ENCODE data around the gene POGLUT2.

Gene POGLUT2

DNA sequence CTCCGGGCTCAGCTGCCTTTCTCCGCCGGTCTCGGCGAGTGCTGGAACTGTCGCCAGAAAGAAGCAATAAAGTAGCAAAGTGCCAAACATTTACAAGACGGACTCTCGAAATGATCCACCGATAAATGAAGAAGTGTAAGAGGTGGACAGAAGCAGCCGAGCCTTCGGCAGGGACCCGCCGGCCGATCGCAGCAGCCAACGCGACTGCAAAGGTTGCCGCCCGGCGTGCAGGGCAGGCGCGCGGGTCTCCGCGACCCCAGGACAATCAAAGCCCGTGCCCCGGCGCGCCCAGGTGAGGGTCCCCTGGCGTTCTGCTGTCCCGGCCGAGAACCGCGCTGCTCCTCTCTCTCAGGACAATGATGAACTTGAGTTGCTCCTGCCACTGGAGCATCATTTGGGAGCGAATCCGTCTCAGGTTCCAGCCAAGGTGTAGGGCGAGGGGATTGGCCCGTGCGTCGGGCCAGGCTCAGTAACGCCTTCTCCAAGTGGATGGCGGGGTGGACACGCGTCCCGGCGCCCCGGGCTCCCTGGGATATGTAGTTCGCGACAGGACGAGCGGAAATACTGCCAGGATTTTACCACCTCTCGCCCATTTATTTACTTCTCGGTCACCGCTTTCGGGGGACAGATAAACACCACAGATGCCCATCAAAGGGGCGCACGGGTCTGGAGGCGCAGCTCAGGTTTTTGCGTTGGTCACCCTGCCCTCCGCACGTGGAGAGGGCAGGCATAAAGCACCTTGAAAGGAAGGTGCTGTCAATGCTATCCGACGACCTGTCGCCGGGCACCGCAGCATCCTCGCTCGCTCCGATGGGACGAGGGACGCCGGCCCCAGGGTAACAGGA lies at the start of gene POGLUT2, which contains the start of gene BIVM:
Gene POGLUT2, minus strand, starts transcription at position 396 of the 845 bp plus-strand sequence. Its CDS starts 306 bp downstream, at position 90.
Gene BIVM, plus strand, starts transcription at position 539 of the 845 bp plus-strand sequence. CDS start 8,149 bp downstream, outside the sequence.
- Mint-ChIP-seq H3K4me1 (peaks cover 17% of the 10 kb centered on the region), H3K27me3 (no peaks in the 10 kb centered on the region), H3K27ac (ENCODE audit: low read depth) (peak within 1 kb of the TSS; percentile 77), H3K4me3 (peak within 1 kb of the TSS; percentile 90), H3K36me3 (ENCODE audit: insufficient read depth) (peaks cover 11% of the 10 kb centered on the region), H3K9me3 (no peaks in the 10 kb centered on the region)
- ATAC-seq (replicated peaks; ENCODE audit: extremely low read depth, poor library complexity, severe bottlenecking), result peak; percentile 76
- DNase-seq (ENCODE audit: low spot score in 2 of 2), result peak; percentile 56

DNA sequence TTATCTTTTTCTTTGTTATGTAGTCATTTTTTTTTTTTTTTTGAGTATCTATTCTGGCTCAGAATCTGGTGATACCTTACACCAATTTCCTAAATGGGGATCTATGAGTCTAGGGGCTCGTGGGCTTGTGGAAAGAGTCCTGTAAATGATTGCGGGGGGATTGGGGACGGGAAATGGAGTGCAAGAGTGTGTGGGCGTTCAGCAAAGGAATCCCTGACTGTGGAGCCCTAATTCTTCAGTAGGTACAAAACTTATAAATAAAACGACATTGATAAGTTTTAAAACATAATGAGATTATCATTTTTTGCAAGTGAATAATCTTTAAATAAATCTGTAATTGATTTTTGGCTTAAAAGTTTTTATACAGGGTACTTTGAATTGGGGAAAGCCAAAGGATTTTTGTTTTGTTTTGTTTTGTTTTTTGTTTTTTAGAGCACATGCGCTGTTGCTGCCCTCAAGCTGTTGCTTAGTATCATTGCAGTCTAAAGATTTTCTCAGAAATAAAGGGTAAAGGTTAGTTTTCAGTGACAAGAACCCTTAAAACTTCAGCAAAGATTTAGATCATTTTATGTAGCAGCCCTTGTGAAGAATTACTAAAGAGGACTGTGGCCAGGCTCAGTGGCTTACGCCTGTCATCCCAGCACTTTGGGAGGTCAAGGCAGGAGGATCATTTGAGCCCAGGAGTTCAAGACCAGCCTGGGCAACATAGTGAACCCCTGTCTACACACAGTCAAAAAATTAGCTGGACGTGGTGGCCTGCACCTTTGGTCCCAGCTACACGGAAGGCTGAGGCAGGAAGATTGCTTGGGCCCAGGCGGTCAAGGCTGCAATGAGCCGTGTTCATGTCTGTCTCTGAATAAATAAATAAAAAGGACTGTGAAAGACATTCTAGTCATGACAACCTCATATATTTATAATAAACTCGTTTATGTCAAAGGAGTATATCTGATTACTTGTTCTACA lies 48.8 kb upstream of the POGLUT2 start:
- H3K4me1 Mint-ChIP-seq, result peaks cover 40% of the 10 kb centered on the region
- peak overlapping the region; percentile 87 for H3K4me3 Mint-ChIP-seq
- DNase-seq (ENCODE audit: low spot score in 2 of 2), result no peak
- H3K27ac Mint-ChIP-seq (ENCODE audit: low read depth), result peak overlapping the region; percentile 95
- no peaks in the 10 kb centered on the region for H3K9me3 Mint-ChIP-seq
- no peaks in the 10 kb centered on the region for H3K27me3 Mint-ChIP-seq
- peaks cover 37% of the 10 kb centered on the region for H3K36me3 Mint-ChIP-seq (ENCODE audit: insufficient read depth)
- ATAC-seq (replicated peaks; ENCODE audit: extremely low read depth, poor library complexity, severe bottlenecking), result no peak

DNA sequence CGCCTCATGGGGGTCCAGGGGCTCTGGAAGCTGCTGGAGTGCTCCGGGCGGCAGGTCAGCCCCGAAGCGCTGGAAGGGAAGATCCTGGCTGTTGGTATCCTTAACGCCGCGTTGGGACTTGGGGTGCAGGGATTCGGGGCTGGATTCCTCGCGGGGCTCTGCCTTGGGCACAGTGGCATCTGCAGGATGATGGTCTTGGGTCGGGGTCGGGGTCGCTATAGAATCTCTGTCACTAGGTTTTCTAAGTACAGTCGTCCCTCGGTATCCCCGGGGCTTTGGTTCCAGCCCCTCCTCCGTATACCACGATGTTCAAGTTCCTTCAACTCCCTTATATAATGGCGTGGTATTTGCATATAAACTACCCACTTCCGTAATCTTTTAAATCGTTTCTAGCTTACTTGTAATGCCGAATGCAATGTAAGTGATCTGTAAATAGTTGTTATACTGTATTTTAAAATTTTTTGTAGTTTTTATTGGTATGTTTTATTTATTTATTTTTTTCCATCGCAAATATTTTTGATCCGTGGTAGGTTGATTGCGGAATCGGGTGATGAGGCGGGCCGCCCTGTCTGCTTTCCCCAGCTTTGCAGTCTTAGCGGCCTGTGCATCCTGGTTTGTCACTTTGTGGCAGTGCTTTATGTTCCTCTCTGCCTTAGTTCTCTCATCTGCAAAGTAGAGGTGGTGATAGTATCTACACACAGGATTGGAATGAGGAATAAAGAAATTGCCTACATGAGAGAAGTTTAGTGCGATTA lies 47.7 kb upstream of the POGLUT2 start:
- Mint-ChIP-seq H3K4me3 (peak overlapping the region; percentile 87), H3K36me3 (ENCODE audit: insufficient read depth) (peaks cover 31% of the 10 kb centered on the region), H3K27me3 (no peaks in the 10 kb centered on the region), H3K27ac (ENCODE audit: low read depth) (peak overlapping the region; percentile 95), H3K4me1 (peaks cover 38% of the 10 kb centered on the region), H3K9me3 (no peaks in the 10 kb centered on the region)
- DNase-seq (ENCODE audit: low spot score in 2 of 2) (peak in 1 of 2 donors; percentile 27), ATAC-seq (replicated peaks; ENCODE audit: extremely low read depth, poor library complexity, severe bottlenecking) (peak; percentile 43)

DNA sequence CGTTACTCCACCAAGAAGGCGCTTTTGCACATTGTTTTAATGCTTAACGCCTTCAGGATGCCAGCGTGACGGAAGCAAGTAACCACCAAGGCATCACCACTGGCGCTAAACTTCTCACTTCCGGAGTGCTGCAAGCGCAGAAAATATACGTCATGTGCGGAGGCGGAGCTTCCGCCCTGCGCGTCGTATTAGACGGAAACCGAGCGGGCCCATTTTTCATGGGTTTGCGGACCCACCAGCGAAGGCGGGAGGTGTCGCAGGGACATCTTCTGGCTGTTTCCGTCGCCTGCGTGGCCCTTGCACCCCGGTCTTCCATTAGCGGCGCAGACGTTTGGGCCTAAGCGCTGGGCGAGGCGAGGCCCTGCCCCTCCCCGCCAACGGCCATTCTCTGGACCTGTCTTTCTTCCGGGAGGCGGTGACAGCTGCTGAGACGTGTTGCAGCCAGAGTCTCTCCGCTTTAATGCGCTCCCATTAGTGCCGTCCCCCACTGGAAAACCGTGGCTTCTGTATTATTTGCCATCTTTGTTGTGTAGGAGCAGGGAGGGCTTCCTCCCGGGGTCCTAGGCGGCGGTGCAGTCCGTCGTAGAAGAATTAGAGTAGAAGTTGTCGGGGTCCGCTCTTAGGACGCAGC lies 47.0 kb upstream of the POGLUT2 start, which contains the start of gene ERCC5:
Gene ERCC5, plus strand, starts transcription at position 403 of the 631 bp plus-strand sequence. CDS start 235 bp downstream, outside the sequence.
- peak within 1 kb of the TSS; percentile 95 for H3K27ac Mint-ChIP-seq (ENCODE audit: low read depth)
- ATAC-seq (replicated peaks; ENCODE audit: extremely low read depth, poor library complexity, severe bottlenecking), result peak; percentile 78
- H3K4me3 Mint-ChIP-seq, result peak within 1 kb of the TSS; percentile 87
- H3K27me3 Mint-ChIP-seq, result no peaks in the 10 kb centered on the region
- peaks cover 37% of the 10 kb centered on the region for H3K4me1 Mint-ChIP-seq
- DNase-seq (ENCODE audit: low spot score in 2 of 2), result peak; percentile 97 to 99
- no peaks in the 10 kb centered on the region for H3K9me3 Mint-ChIP-seq
- peaks cover 31% of the 10 kb centered on the region for H3K36me3 Mint-ChIP-seq (ENCODE audit: insufficient read depth)

DNA sequence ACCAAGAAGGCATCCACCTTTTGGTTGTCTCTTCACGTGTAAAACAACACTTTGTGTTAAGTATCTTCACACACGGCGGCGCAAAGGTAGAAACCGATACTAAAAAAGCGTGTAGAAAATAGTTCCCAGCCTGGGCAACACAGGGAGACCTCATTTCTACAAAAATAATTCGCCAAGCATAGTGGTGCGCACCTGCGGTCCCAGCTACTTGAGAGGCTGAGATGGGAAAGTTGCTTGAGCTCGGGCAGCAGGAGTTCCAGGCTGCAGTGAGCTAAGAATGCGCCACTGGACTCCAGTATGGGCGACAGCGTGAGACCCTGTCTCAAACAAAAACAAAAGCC lies 46.5 kb upstream of the POGLUT2 start:
- Mint-ChIP-seq H3K4me1 (peaks cover 32% of the 10 kb centered on the region), H3K9me3 (no peaks in the 10 kb centered on the region), H3K36me3 (ENCODE audit: insufficient read depth) (peaks cover 26% of the 10 kb centered on the region), H3K27me3 (no peaks in the 10 kb centered on the region), H3K4me3 (peak overlapping the region; percentile 87), H3K27ac (ENCODE audit: low read depth) (peak overlapping the region; percentile 95)
- peak; percentile 54 for ATAC-seq (replicated peaks; ENCODE audit: extremely low read depth, poor library complexity, severe bottlenecking)
- DNase-seq (ENCODE audit: low spot score in 2 of 2), result no peak

DNA sequence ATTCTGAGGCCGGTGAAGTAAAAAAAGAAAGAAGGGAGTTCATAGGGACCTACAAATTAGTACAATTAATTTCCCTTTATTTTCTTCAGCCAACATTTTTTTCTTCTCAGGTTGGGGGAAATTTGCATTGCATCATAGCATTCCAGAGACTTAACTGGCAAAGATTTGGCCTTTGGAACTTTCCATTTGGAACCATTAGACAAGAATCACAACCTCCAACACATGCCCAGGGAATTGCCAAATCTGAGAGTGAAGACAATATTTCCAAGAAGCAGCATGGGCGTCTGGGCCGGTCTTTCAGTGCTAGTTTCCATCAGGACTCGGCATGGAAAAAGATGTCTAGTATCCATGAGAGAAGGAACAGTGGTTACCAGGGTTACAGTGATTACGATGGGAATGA lies 40.7 kb upstream of the POGLUT2 start:
- ATAC-seq (replicated peaks; ENCODE audit: extremely low read depth, poor library complexity, severe bottlenecking), result no peak
- H3K4me1 Mint-ChIP-seq, result peaks cover under 1% of the 10 kb centered on the region

DNA sequence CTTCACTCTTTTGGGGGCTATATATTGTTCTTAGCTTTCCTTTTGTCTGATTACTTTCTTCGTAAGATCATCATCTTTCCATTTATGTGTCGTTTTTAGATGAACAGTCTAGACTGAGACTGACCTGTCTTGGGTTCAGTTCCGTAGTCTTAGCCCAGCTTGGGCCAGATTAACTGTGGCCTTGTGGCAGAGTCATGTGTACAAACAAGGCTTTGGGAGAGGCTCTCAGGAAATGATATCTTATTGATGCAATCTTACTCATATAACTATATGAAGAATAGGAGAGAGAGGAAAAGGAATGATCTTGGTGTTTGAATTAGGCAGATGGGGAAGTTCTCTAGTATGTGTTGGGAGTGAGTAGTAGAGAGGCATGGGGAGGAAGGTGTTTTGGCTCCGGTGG lies 40.2 kb upstream of the POGLUT2 start:
- no peaks in the 10 kb centered on the region for H3K27me3 Mint-ChIP-seq
- H3K9me3 Mint-ChIP-seq, result no peaks in the 10 kb centered on the region
- DNase-seq (ENCODE audit: low spot score in 2 of 2) (no peak), ATAC-seq (replicated peaks; ENCODE audit: extremely low read depth, poor library complexity, severe bottlenecking) (no peak)
- no peak overlapping the region for H3K4me3 Mint-ChIP-seq
- no peaks in the 10 kb centered on the region for H3K4me1 Mint-ChIP-seq
- H3K36me3 Mint-ChIP-seq (ENCODE audit: insufficient read depth), result peaks cover 13% of the 10 kb centered on the region
- no peak overlapping the region for H3K27ac Mint-ChIP-seq (ENCODE audit: low read depth)

More for the DNA sequence above, 40.7 kb upstream of the POGLUT2 start:
- Mint-ChIP-seq H3K36me3 (ENCODE audit: insufficient read depth) (peaks cover 13% of the 10 kb centered on the region), H3K27ac (ENCODE audit: low read depth) (no peak overlapping the region), H3K27me3 (no peaks in the 10 kb centered on the region), H3K4me3 (no peak overlapping the region), H3K9me3 (no peaks in the 10 kb centered on the region)
- DNase-seq (ENCODE audit: low spot score in 2 of 2), result no peak

DNA sequence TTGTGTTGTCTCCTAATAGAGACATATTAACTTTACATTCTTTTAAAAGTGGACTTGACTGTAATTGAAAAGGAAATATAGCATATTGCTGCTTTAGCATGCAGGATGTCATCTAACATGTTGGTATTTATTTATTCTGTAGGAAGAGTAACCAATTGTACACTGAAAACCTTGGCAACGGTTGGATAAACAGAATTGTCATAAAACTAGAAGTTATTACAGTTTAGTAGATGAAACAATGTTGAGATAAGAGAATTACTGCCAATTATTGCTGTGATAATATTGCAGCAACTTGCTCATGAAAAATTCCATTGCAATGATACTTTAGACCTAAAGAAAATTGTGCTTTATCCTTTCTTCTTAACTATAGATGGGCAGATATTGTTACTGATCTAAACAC lies 39.5 kb upstream of the POGLUT2 start:
- no peak overlapping the region for H3K4me3 Mint-ChIP-seq
- ATAC-seq (replicated peaks; ENCODE audit: extremely low read depth, poor library complexity, severe bottlenecking) (no peak), DNase-seq (ENCODE audit: low spot score in 2 of 2) (no peak)
- H3K27ac Mint-ChIP-seq (ENCODE audit: low read depth), result no peak overlapping the region
- H3K36me3 Mint-ChIP-seq (ENCODE audit: insufficient read depth), result peaks cover 10% of the 10 kb centered on the region
- H3K27me3 Mint-ChIP-seq, result no peaks in the 10 kb centered on the region
- H3K9me3 Mint-ChIP-seq, result no peaks in the 10 kb centered on the region
- no peaks in the 10 kb centered on the region for H3K4me1 Mint-ChIP-seq

DNA sequence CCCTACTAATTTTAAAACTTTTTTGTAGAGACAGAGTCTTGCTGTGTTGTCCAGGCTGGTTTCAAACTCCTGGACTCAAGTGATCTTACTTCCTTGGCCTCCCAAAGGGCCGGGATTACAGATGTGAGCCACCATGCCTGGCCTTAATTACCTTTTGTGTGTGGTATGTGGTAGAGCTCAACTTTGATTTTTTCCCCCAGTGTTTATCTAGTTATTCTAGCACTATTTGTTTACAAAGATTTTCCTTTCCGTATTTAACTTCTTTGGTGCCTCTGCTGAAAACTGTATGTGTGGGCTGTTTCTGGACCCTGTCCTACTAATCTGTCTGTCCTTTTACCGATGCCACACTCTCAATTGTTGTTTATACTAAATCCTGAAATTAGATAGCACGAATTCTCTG lies 37.7 kb upstream of the POGLUT2 start:
- ATAC-seq (replicated peaks; ENCODE audit: extremely low read depth, poor library complexity, severe bottlenecking) (no peak), DNase-seq (ENCODE audit: low spot score in 2 of 2) (no peak)
- Mint-ChIP-seq H3K27me3 (no peaks in the 10 kb centered on the region), H3K36me3 (ENCODE audit: insufficient read depth) (peaks cover 12% of the 10 kb centered on the region), H3K9me3 (no peaks in the 10 kb centered on the region), H3K4me1 (no peaks in the 10 kb centered on the region), H3K27ac (ENCODE audit: low read depth) (no peak overlapping the region), H3K4me3 (no peak overlapping the region)

DNA sequence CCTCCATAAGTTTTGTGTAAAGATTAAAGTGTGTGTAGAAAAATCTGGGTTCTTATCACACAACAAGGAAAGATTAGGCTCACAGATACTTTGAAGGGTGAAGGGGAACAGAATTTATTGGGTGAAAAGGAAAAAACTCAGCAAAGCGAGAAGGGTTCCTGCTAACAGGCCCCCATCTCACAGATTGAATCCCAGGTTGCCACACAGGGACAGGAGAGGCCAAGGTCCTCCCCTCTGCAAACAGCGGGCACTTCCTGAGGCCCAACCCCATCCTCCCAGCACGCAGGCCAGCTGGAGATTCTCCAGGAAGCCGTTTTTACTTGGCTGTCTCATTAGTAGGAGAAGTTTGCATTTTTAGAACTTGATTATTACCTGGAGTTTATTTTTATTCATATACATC lies 31.9 kb upstream of the POGLUT2 start:
- no peak for DNase-seq (ENCODE audit: low spot score in 2 of 2)
- no peak overlapping the region for H3K27ac Mint-ChIP-seq (ENCODE audit: low read depth)

DNA sequence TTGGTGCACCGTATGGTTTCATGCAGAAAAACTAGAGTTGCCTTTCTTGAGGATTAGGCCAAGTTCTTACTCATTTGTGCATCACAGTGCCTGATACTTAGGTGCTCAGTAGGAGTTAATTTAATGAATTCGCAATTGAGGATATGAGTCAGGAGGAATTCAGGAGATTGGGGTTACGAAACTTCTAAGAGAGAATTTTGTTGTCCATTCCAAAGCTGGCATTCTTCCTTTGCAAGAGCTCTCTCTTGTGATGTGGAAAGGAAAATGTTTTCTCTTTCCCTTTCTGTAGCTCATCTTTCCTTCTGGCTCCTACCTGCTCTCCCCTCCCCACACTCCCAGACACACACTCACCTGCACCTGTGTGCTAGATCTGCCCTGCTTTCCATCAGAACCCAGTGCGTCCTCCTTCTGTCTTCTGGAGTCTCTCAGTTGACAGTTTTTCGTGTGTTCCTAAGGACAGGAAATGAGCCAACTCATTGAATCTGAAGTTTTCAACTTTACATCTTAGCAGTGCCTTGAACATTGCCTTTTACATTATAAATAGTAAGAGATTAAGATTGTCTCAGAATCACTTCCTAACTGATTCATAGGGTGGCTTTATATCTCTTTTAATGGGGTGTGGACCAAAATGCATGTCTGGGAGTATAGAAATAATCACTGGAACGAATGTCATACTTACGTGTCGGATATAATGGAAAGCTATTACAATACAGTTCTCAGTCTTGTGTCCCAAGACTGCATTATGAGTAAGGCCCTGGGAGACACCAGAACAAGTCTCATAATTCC lies 27.3 kb upstream of the POGLUT2 start:
- Mint-ChIP-seq H3K27me3 (no peaks in the 10 kb centered on the region), H3K9me3 (no peaks in the 10 kb centered on the region), H3K27ac (ENCODE audit: low read depth) (no peak overlapping the region), H3K4me3 (no peak overlapping the region), H3K36me3 (ENCODE audit: insufficient read depth) (peaks cover 7% of the 10 kb centered on the region), H3K4me1 (no peaks in the 10 kb centered on the region)
- DNase-seq (ENCODE audit: low spot score in 2 of 2) (no peak), ATAC-seq (replicated peaks; ENCODE audit: extremely low read depth, poor library complexity, severe bottlenecking) (no peak)

More for the DNA sequence above, 31.9 kb upstream of the POGLUT2 start:
- peaks cover 7% of the 10 kb centered on the region for H3K36me3 Mint-ChIP-seq (ENCODE audit: insufficient read depth)
- no peaks in the 10 kb centered on the region for H3K4me1 Mint-ChIP-seq
- no peak overlapping the region for H3K4me3 Mint-ChIP-seq
- ATAC-seq (replicated peaks; ENCODE audit: extremely low read depth, poor library complexity, severe bottlenecking), result no peak
- H3K9me3 Mint-ChIP-seq, result no peaks in the 10 kb centered on the region
- H3K27me3 Mint-ChIP-seq, result no peaks in the 10 kb centered on the region
